Suprapubic skin (tissue), 4 donors: ENCODE measurements around the gene GNAL. TPM values are rescaled to one million over a fixed set of nuclear protein-coding genes. Genes with fewer than 3 reads are reported as not detected.
"Not testable (repeated sequence)": the region's sequence is repeated elsewhere in the genome, so short reads cannot be mapped to it uniquely, and the experiment has no call there.

Experiments used
- DNase-seq, 2 donors: peaks; one replicate each; pipeline ENCODE4 v3.0.0-alpha.2; 2019; ENCODE audit warnings: low spot score in 2 of 2
- H3K27ac ChIP-seq: fragments of 200-600 bp; sonication (generic); one replicate; pipeline ENCODE4 v1.5.1; 2019
- H3K27me3 ChIP-seq: fragments of 200-600 bp; sonication (generic); one replicate; pipeline ENCODE4 v1.5.1; 2019
- H3K36me3 ChIP-seq: fragments of 200-600 bp; sonication (generic); one replicate; pipeline ENCODE4 v1.5.1; 2019
- H3K4me1 ChIP-seq: fragments of 200-600 bp; sonication (generic); one replicate; pipeline ENCODE4 v1.5.1; 2019
- H3K4me3 ChIP-seq: fragments of 200-600 bp; sonication (generic); one replicate; pipeline ENCODE4 v1.5.1; 2019; ENCODE audit warnings: mild to moderate bottlenecking
- H3K9me3 ChIP-seq: fragments of 200-600 bp; sonication (generic); one replicate; pipeline ENCODE4 v1.5.1; 2019
- EP300 ChIP-seq: sonication (generic); formaldehyde crosslinking; IDR thresholded peaks from one replicate; pipeline ENCODE4 v1.6.1; 2017; ENCODE audit warnings: antibody characterized with exemption
- POLR2A ChIP-seq, 2 donors: fragments of 450-650 bp; IDR thresholded peaks; one replicate each; pipeline ENCODE4 v1.6.1; 2017; ENCODE audit warnings: antibody characterized with exemption in 2 of 2, mild to moderate bottlenecking in 2 of 2, moderate library complexity in 2 of 2
- POLR2AphosphoS5 ChIP-seq, 3 donors: sonication (generic); formaldehyde crosslinking; IDR thresholded peaks; one replicate each; pipeline ENCODE4 v1.6.1; 2017; ENCODE audit warnings: antibody characterized with exemption in 3 of 3
- WGBS: methylation state at CpG from one replicate; pipeline ENCODE4 v1.1.5; 2018; 5-methylcytosine and 5-hydroxymethylcytosine counted together
- total RNA-seq, 4 donors: library from RNA; depleted of rRNA; stranded (reverse); fragments of >200 nt; gene quantifications; one replicate each; pipeline ENCODE4 v1.1.0, GENCODE V29; 2016
- TF ChIP-seq, protein P1 (sequence below), 2 donors: fragments of 200-600 bp in 1 of 2; fragments of 450-650 bp in 1 of 2; sonication (generic) in 1 of 2; IDR thresholded peaks; one replicate each; pipeline ENCODE4 v1.5.1; 2016 to 2019; ENCODE audit warnings: antibody characterized with exemption in 2 of 2, mild to moderate bottlenecking in 1 of 2, moderate library complexity in 1 of 2

The GNAL gene
- total RNA-seq, 4 donors from 2014 or later = 8.7 to 17.2 (median 15.0) TPM

DNA sequence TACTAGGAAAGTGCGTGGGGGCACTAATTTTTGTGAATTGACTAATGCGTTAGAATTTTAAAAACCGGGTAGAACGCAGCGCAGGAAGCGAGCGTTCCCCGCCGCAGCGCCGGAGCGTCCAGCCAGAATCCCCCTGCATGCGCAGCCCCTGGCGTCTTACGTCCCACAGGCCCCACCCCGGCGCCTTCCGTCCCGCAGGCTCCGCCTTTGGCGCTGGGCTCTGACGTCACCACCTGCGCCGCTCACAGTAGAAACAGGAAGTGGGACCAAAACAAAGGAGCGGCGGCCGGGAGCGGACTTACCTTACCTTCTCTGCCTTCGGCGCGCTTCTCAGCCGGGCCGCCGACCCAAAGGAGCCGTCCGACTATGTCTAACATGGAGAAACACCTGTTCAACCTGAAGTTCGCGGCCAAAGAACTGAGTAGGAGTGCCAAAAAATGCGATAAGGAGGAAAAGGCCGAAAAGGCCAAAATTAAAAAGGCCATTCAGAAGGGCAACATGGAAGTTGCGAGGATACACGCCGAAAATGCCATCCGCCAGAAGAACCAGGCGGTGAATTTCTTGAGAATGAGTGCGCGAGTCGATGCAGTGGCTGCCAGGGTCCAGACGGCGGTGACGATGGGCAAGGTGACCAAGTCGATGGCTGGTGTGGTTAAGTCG, 162.2 kb downstream of the GNAL start, which contains the start of gene CHMP1B:
TSS of gene CHMP1B (plus strand) at position 268 of the 660 bp plus-strand sequence. CDS start at position 367, 99 bp downstream.
- peak within 1 kb of the TSS; percentile 97 for H3K4me3 ChIP-seq
- peak within 1 kb of the TSS; percentile 99 for H3K27ac ChIP-seq
- peaks cover 9% of the 10 kb centered on the region for H3K36me3 ChIP-seq
- DNase-seq = peak; percentile 98 to 99
- no peaks in the 10 kb centered on the region for H3K9me3 ChIP-seq
- peaks cover 39% of the 10 kb centered on the region for H3K4me1 ChIP-seq
- no peaks in the 10 kb centered on the region for H3K27me3 ChIP-seq
- TF ChIP-seq, protein P1, sequence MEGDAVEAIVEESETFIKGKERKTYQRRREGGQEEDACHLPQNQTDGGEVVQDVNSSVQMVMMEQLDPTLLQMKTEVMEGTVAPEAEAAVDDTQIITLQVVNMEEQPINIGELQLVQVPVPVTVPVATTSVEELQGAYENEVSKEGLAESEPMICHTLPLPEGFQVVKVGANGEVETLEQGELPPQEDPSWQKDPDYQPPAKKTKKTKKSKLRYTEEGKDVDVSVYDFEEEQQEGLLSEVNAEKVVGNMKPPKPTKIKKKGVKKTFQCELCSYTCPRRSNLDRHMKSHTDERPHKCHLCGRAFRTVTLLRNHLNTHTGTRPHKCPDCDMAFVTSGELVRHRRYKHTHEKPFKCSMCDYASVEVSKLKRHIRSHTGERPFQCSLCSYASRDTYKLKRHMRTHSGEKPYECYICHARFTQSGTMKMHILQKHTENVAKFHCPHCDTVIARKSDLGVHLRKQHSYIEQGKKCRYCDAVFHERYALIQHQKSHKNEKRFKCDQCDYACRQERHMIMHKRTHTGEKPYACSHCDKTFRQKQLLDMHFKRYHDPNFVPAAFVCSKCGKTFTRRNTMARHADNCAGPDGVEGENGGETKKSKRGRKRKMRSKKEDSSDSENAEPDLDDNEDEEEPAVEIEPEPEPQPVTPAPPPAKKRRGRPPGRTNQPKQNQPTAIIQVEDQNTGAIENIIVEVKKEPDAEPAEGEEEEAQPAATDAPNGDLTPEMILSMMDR (IDR thresholded peaks at IDR 0.05) = no peak
- TF ChIP-seq POLR2AphosphoS5 (IDR thresholded peaks at IDR 0.05) (peak; percentile 77 to 97 (median 96)), POLR2A (IDR thresholded peaks at IDR 0.05) (peak; percentile 90 to 98)
- WGBS = under 1% methylated on average over 48 of the region's 53 CpGs

DNA sequence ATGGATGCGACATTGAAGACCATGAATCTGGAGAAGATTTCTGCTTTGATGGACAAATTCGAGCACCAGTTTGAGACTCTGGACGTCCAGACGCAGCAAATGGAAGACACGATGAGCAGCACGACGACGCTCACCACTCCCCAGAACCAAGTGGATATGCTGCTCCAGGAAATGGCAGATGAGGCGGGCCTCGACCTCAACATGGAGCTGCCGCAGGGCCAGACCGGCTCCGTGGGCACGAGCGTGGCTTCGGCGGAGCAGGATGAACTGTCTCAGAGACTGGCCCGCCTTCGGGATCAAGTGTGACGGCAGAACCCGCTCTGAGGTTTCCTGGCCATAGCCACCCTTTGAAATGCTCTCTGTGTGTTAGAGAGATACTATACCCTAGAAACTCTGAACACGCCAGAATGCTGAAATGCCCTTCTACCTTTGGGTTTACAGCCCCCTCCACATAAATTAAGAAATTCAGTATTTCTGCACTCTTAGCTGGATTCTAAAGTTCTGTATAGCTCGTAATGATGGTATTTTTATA, 162.8 kb downstream of the GNAL start:
- peak overlapping the region; percentile 99 for H3K27ac ChIP-seq
- TF ChIP-seq EP300 (no peak), POLR2AphosphoS5 (IDR thresholded peaks at IDR 0.05) (no peak), POLR2A (IDR thresholded peaks at IDR 0.05) (no peak)
- TF ChIP-seq, protein P1 (IDR thresholded peaks at IDR 0.05) = no peak
- H3K27me3 ChIP-seq = no peaks in the 10 kb centered on the region
- peak in 1 of 2 donors; percentile 75 for DNase-seq
- no peaks in the 10 kb centered on the region for H3K9me3 ChIP-seq
- peaks cover 44% of the 10 kb centered on the region for H3K4me1 ChIP-seq
- peaks cover 9% of the 10 kb centered on the region for H3K36me3 ChIP-seq
- H3K4me3 ChIP-seq = peak overlapping the region; percentile 97
- under 1% methylated on average over 10 of the region's 23 CpGs for WGBS

DNA sequence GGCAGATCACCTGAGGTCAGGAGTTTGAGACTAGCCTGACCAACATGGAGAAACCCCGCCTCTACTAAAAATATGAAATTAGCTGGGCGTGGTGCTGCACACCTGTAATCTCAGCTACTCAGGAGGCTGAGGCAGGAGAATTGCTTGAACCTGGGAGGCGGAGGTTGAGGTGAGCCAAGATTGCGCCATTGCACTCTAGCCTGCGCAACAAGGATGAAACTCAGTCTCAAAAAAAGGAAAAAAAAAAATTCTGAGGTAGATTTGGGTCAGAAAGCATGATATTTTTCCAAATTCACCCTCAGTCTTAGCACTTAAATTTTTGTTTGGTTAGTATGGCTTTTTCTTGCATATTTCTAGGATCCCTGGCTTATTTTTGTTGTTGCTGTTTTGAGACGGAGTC, 165.5 kb downstream of the GNAL start:
- not testable (repeated sequence) for H3K9me3 ChIP-seq, H3K27me3 ChIP-seq, H3K27ac ChIP-seq, DNase-seq, H3K36me3 ChIP-seq, H3K4me3 ChIP-seq
- peaks cover 54% of the 10 kb centered on the region for H3K4me1 ChIP-seq
- 93% methylated on average over 6 of the region's 6 CpGs for WGBS

DNA sequence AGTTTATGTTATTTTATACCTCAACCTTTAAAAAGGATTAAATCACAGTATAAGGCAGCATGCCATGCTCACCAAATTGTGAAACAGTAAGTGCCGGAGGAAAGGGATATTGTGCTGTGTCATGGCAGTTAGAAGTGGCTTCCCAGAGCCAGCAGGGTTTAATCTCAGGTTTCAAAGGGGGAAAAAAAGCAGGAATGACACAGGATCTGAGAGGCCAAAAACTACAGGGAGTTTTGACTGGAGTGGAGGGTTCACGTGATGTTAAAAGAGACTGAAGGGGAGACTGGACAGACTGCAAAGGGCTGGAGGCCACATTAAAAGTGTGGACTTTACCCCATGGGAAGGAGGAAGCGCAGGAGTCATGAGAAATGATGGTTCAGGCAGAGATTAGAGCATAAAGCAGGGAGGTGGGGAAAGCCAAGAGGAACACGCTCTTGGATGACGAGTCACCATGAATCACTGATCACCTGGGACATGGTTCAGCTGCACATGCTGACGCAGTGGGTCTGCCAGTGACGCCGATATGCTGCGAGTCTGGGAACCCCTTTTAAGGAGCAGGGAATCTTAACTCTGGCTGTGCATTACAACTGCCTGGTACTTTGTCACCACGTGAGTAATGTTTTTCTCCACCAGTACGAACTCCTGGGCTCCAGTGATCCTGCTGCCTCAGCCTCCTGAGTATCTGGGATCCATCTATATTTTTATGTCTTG, 168.3 kb downstream of the GNAL start:
- Histone ChIP-seq H3K27me3 (no peaks in the 10 kb centered on the region), H3K4me3 (no peak overlapping the region), H3K4me1 (peaks cover 55% of the 10 kb centered on the region), H3K9me3 (no peaks in the 10 kb centered on the region), H3K36me3 (peaks cover 9% of the 10 kb centered on the region), H3K27ac (peak overlapping the region; percentile 81)
- DNase-seq = no peak
- WGBS = 23% methylated on average over 11 of the region's 11 CpGs
- TF ChIP-seq POLR2A (IDR thresholded peaks at IDR 0.05) (no peak), EP300 (peak; percentile 79)

DNA sequence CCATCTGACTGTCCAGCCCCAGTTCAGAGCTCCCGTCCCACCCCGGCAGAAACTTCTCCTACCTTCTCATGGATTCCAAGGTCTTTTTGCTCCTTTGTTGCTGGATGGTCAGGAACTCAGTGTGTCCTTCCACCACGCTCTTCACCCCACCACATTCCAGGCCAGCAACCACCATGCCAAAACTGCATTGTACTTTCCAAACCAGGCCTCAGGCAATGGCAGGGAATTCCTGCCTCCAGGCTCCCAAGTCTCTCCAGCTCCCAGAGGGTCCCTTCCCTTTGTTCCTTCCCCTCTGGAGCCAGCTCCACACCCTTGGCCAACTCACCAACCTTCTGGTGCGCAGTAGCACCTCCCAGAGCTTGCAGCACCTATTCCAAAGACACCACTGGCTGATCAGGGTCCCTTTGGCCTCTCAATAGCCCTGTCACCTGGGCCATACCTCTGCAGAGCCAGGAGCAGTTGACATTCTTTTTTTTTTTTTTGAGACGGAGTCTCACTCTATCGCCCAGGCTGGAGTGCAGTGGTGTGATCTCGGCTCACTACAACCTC, 170.3 kb downstream of the GNAL start:
- no peak for TF ChIP-seq POLR2A (IDR thresholded peaks at IDR 0.05)
- TF ChIP-seq POLR2AphosphoS5 (IDR thresholded peaks at IDR 0.05) = no peak
- no peak for TF ChIP-seq EP300
- TF ChIP-seq, protein P1 (IDR thresholded peaks at IDR 0.05) = no peak
- Histone ChIP-seq H3K4me1 (peaks cover 36% of the 10 kb centered on the region), H3K9me3 (no peaks in the 10 kb centered on the region)

DNA sequence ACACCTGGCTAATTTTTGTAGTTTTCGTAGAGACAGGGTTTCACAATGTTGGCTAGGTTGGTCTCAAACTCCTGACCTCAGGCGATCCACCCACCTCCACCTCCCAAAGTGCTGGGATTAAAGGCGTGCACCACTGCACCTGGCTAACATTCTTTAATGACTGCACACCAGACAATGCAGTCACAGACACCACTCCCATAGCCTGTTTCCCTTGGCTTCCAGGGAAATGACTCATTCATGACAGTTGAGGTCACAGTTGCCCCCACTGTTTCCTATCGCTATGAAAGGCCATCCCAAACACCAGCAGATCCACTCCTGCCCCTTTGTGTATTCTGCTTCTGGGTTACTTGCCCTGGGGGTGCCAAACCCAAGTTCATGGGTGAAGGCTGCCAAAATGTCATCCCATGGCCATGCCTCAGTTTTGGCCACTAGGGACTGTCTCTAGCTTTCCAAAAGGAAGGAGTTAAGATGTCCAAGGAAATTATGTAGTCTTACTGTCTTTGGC, 170.9 kb downstream of the GNAL start:
- Histone ChIP-seq H3K9me3 (no peaks in the 10 kb centered on the region), H3K36me3 (peaks cover 1% of the 10 kb centered on the region), H3K27me3 (no peaks in the 10 kb centered on the region), H3K4me3 (no peak overlapping the region), H3K4me1 (peaks cover 31% of the 10 kb centered on the region), H3K27ac (peak overlapping the region; percentile 48)
- peak in 1 of 3 donors; percentile 3 for TF ChIP-seq POLR2AphosphoS5 (IDR thresholded peaks at IDR 0.05)
- TF ChIP-seq, protein P1 (IDR thresholded peaks at IDR 0.05) = no peak
- DNase-seq = no peak
- WGBS = 53% methylated on average over 4 of the region's 4 CpGs

More for the DNA sequence above, 170.3 kb downstream of the GNAL start:
- DNase-seq = no peak
- WGBS = 81% methylated on average over 7 of the region's 7 CpGs
- H3K27ac ChIP-seq = peak overlapping the region; percentile 34
- H3K36me3 ChIP-seq = peaks cover 7% of the 10 kb centered on the region
- no peaks in the 10 kb centered on the region for H3K27me3 ChIP-seq
- H3K4me3 ChIP-seq = no peak overlapping the region
